Measurements from ENCODE around the gene FGF14.
A peak's percentile ranks its signal among the peaks of the same experiment; 100 is the strongest.

The FGF14 gene

DNA sequence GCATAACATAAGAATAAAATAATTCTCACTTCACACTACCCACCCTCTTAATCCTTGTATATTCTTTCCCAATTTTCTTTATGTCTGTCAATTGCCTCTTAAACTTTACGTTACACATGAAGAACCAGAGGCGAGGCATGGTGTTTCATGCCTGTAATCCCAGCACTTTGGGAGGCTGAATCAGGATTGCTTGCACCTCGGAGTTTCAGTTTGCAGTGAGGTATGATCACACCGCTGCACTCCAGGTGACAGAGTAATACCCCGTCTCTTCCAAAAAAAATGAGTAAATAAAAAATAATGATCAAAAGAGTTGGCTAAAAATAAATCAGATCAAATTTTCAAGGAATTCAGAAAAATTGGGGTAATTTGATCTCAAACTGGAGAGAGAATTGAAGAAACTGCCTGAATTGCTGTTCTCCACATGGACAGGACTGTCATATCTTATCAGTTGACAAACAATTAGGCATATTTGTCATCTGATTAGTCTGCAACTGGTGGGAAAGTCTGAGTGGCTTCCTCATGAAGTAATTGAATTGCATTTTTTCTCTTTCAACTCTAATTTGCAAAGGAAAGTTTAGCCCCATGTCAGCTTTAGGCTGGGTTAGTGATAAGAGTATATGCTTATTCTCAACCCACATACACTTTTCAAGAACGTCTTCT lies 646.5 kb downstream of the FGF14 start:
- TF ChIP-seq YY1 (IDR thresholded peaks at IDR 0.05; ENCODE audit: insufficient read depth, insufficient read length): no peak
- no peak for TF ChIP-seq ZNF274 (IDR thresholded peaks at IDR 0.05; ENCODE audit: low read depth, low read length)
- TF ChIP-seq SUZ12 (IDR thresholded peaks at IDR 0.05; ENCODE audit: extremely low read depth, insufficient read depth, insufficient read length): no peak
- no peaks in the 10 kb centered on the region for H3K36me3 ChIP-seq (ENCODE audit: insufficient read depth, insufficient read length, low read length)
- no peaks in the 10 kb centered on the region for H3K9me3 ChIP-seq (ENCODE audit: insufficient read depth, low read length)
- no peak overlapping the region for H3K4me3 ChIP-seq (ENCODE audit: insufficient read length, low read depth)
- H3K27me3 ChIP-seq (ENCODE audit: insufficient read depth, insufficient read length): no peaks in the 10 kb centered on the region
- H3K4me1 ChIP-seq (ENCODE audit: insufficient read depth, insufficient read length): no peaks in the 10 kb centered on the region
- DNase-seq (ENCODE audit: low read depth, low spot score): no peak
- H3K9ac ChIP-seq (ENCODE audit: insufficient read length, low read depth): no peak overlapping the region

DNA sequence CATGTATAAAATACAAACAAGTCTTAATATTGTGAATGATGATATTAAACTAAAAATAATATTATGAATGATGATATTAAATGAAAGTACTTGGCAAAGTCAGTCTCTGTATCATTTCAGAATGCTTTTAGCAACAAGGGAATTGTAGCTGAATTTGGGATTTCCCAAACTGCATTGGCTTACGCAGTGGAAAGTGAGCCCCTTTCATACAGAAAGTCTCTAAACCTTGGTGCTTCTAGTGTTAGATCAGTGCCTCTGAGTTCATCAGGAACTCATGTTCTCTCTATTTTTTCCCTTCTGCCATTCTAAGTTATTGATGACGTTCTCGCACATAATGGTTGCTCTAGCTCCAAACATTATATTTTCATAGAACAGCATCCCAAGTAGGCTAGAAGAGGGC lies 649.4 kb downstream of the FGF14 start:
- no peaks in the 10 kb centered on the region for H3K4me1 ChIP-seq (ENCODE audit: insufficient read depth, insufficient read length)
- no peaks in the 10 kb centered on the region for H3K27me3 ChIP-seq (ENCODE audit: insufficient read depth, insufficient read length)
- DNase-seq (ENCODE audit: low read depth, low spot score): no peak
- no peak overlapping the region for H3K4me3 ChIP-seq (ENCODE audit: insufficient read length, low read depth)
- H3K9ac ChIP-seq (ENCODE audit: insufficient read length, low read depth): no peak overlapping the region
- H3K36me3 ChIP-seq (ENCODE audit: insufficient read depth, insufficient read length, low read length): no peaks in the 10 kb centered on the region
- H3K9me3 ChIP-seq (ENCODE audit: insufficient read depth, low read length): no peaks in the 10 kb centered on the region
- TF ChIP-seq YY1 (IDR thresholded peaks at IDR 0.05; ENCODE audit: insufficient read depth, insufficient read length) (no peak), SUZ12 (IDR thresholded peaks at IDR 0.05; ENCODE audit: extremely low read depth, insufficient read depth, insufficient read length) (no peak), ZNF274 (IDR thresholded peaks at IDR 0.05; ENCODE audit: low read depth, low read length) (no peak)

- Histone ChIP-seq H3K9me3 (ENCODE audit: insufficient read depth, low read length) (no peaks in the 10 kb centered on the region), H3K36me3 (ENCODE audit: insufficient read depth, insufficient read length, low read length) (no peaks in the 10 kb centered on the region), H3K4me3 (ENCODE audit: insufficient read length, low read depth) (no peak overlapping the region), H3K9ac (ENCODE audit: insufficient read length, low read depth) (no peak overlapping the region), H3K27me3 (ENCODE audit: insufficient read depth, insufficient read length) (no peaks in the 10 kb centered on the region), H3K4me1 (ENCODE audit: insufficient read depth, insufficient read length) (no peaks in the 10 kb centered on the region)
- TF ChIP-seq ZNF274 (IDR thresholded peaks at IDR 0.05; ENCODE audit: low read depth, low read length): no peak
- TF ChIP-seq SUZ12 (IDR thresholded peaks at IDR 0.05; ENCODE audit: extremely low read depth, insufficient read depth, insufficient read length): no peak
- no peak for TF ChIP-seq YY1 (IDR thresholded peaks at IDR 0.05; ENCODE audit: insufficient read depth, insufficient read length)
- peak; percentile 35 for DNase-seq (ENCODE audit: low read depth, low spot score)
These were observed 650.4 kb downstream of the FGF14 start for GRCh38 chr13:101751488-101751887.

- no peak overlapping the region for H3K9ac ChIP-seq (ENCODE audit: insufficient read length, low read depth)
- no peaks in the 10 kb centered on the region for H3K27me3 ChIP-seq (ENCODE audit: insufficient read depth, insufficient read length)
- no peaks in the 10 kb centered on the region for H3K4me1 ChIP-seq (ENCODE audit: insufficient read depth, insufficient read length)
- TF ChIP-seq YY1 (IDR thresholded peaks at IDR 0.05; ENCODE audit: insufficient read depth, insufficient read length) (no peak), ZNF274 (IDR thresholded peaks at IDR 0.05; ENCODE audit: low read depth, low read length) (no peak), SUZ12 (IDR thresholded peaks at IDR 0.05; ENCODE audit: extremely low read depth, insufficient read depth, insufficient read length) (no peak)
- no peaks in the 10 kb centered on the region for H3K9me3 ChIP-seq (ENCODE audit: insufficient read depth, low read length)
- no peaks in the 10 kb centered on the region for H3K36me3 ChIP-seq (ENCODE audit: insufficient read depth, insufficient read length, low read length)
- no peak for DNase-seq (ENCODE audit: low read depth, low spot score)
- H3K4me3 ChIP-seq (ENCODE audit: insufficient read length, low read depth): no peak overlapping the region
These were observed 652.3 kb downstream of the FGF14 start for GRCh38 chr13:101749584-101749983.

- no peaks in the 10 kb centered on the region for H3K36me3 ChIP-seq (ENCODE audit: insufficient read depth, insufficient read length, low read length)
- no peaks in the 10 kb centered on the region for H3K27me3 ChIP-seq (ENCODE audit: insufficient read depth, insufficient read length)
- no peak overlapping the region for H3K9ac ChIP-seq (ENCODE audit: insufficient read length, low read depth)
- no peak for DNase-seq (ENCODE audit: low read depth, low spot score)
- no peak for TF ChIP-seq YY1 (IDR thresholded peaks at IDR 0.05; ENCODE audit: insufficient read depth, insufficient read length)
- no peak for TF ChIP-seq SUZ12 (IDR thresholded peaks at IDR 0.05; ENCODE audit: extremely low read depth, insufficient read depth, insufficient read length)
- TF ChIP-seq ZNF274 (IDR thresholded peaks at IDR 0.05; ENCODE audit: low read depth, low read length): no peak
- H3K4me1 ChIP-seq (ENCODE audit: insufficient read depth, insufficient read length): no peaks in the 10 kb centered on the region
- no peak overlapping the region for H3K4me3 ChIP-seq (ENCODE audit: insufficient read length, low read depth)
- H3K9me3 ChIP-seq (ENCODE audit: insufficient read depth, low read length): no peaks in the 10 kb centered on the region
These were observed 654.8 kb downstream of the FGF14 start for GRCh38 chr13:101747039-101747438.

GRCh38 chr13:101746513-101746912 lies 655.3 kb downstream of the FGF14 start:
- Histone ChIP-seq H3K4me1 (ENCODE audit: insufficient read depth, insufficient read length) (no peaks in the 10 kb centered on the region), H3K9me3 (ENCODE audit: insufficient read depth, low read length) (no peaks in the 10 kb centered on the region), H3K36me3 (ENCODE audit: insufficient read depth, insufficient read length, low read length) (no peaks in the 10 kb centered on the region), H3K27me3 (ENCODE audit: insufficient read depth, insufficient read length) (no peaks in the 10 kb centered on the region), H3K9ac (ENCODE audit: insufficient read length, low read depth) (no peak overlapping the region), H3K4me3 (ENCODE audit: insufficient read length, low read depth) (no peak overlapping the region)
- TF ChIP-seq ZNF274 (IDR thresholded peaks at IDR 0.05; ENCODE audit: low read depth, low read length) (no peak), YY1 (IDR thresholded peaks at IDR 0.05; ENCODE audit: insufficient read depth, insufficient read length) (no peak), SUZ12 (IDR thresholded peaks at IDR 0.05; ENCODE audit: extremely low read depth, insufficient read depth, insufficient read length) (no peak)
- no peak for DNase-seq (ENCODE audit: low read depth, low spot score)

- TF ChIP-seq YY1 (IDR thresholded peaks at IDR 0.05; ENCODE audit: insufficient read depth, insufficient read length) (no peak), SUZ12 (IDR thresholded peaks at IDR 0.05; ENCODE audit: extremely low read depth, insufficient read depth, insufficient read length) (no peak), ZNF274 (IDR thresholded peaks at IDR 0.05; ENCODE audit: low read depth, low read length) (no peak)
- Histone ChIP-seq H3K36me3 (ENCODE audit: insufficient read depth, insufficient read length, low read length) (no peaks in the 10 kb centered on the region), H3K4me3 (ENCODE audit: insufficient read length, low read depth) (no peak overlapping the region), H3K27me3 (ENCODE audit: insufficient read depth, insufficient read length) (no peaks in the 10 kb centered on the region), H3K4me1 (ENCODE audit: insufficient read depth, insufficient read length) (no peaks in the 10 kb centered on the region), H3K9ac (ENCODE audit: insufficient read length, low read depth) (no peak overlapping the region), H3K9me3 (ENCODE audit: insufficient read depth, low read length) (no peaks in the 10 kb centered on the region)
- no peak for DNase-seq (ENCODE audit: low read depth, low spot score)
These were observed 662.3 kb downstream of the FGF14 start for GRCh38 chr13:101739382-101740178.
